Amniotic stem cell (primary cell): ENCODE measurements around the gene FGF3.

Source experiments
- DNase-seq: peaks from one replicate; lab custom pipeline; 2025; lab: John Stamatoyannopoulos, UW

FGF3 gene

DNA sequence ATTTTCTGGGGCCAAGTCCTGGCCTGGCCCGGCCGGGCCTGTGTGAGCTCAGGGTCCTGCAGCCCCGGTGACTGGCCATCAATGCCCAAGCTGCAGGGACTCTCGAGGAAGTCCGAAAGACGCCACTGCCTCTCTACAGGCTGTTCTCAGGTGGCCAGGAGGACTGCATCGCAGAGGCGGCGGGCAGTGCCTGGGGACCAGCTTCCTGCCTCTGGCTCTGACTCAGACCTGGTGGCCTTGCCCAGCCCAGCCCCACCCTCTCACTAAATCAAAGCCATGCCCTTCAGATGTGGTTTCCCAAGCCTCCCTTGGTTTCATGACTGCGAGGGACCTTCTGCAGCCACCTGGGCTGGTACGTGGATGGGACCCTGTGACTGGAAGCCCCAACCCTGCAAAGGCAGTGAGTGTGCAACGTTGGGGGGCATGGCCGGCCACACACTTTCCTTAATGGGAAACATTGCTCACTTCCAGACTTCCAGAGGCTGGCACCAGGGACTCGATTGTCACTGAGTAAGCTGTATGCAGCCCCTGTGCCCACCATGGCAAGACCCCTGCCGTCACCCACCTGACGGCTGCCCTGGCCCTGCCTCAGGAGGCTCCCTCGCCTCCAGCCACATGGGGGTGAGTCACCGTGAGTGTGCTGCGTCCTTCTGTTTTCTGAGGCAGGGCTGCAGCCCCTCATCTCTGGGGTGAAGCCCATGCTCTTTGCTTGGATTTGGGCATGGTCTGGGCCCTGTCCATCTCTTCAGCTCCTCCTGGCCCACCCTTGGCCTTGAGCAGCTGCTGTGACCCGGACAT lies 6.0 kb upstream of the FGF3 start:
- DNase-seq: no peak

DNA sequence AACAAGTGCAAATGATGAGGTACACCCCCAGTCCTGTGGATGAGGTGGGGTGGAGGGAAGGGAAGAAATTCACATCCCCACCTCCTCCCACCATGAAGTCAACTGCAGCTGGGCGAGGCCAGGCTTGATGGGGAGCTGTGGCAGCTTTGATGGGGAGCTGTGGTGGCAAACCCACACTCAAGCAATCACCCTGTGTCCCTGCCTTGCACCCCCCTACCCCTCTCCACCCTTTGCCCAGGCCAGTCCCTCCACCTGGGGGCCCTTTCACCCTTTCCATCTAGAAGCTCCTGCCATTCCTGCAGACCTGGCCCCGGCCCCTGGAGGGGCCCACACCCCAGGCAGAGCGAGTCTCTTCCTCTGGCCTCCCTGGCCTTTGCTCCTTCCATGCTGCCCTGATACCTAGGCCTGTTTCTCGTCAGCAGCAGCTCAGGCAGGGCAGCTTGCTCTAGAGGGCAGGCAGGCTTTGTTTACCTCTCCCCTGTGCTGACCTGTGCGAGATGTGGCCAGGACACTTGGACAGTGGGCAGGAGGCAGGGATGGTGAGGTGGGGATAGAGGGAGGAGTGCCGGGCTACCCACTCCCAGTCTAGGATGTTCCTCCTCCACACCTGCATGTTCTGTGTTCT lies 4.5 kb upstream of the FGF3 start:
- no peak for DNase-seq

DNA sequence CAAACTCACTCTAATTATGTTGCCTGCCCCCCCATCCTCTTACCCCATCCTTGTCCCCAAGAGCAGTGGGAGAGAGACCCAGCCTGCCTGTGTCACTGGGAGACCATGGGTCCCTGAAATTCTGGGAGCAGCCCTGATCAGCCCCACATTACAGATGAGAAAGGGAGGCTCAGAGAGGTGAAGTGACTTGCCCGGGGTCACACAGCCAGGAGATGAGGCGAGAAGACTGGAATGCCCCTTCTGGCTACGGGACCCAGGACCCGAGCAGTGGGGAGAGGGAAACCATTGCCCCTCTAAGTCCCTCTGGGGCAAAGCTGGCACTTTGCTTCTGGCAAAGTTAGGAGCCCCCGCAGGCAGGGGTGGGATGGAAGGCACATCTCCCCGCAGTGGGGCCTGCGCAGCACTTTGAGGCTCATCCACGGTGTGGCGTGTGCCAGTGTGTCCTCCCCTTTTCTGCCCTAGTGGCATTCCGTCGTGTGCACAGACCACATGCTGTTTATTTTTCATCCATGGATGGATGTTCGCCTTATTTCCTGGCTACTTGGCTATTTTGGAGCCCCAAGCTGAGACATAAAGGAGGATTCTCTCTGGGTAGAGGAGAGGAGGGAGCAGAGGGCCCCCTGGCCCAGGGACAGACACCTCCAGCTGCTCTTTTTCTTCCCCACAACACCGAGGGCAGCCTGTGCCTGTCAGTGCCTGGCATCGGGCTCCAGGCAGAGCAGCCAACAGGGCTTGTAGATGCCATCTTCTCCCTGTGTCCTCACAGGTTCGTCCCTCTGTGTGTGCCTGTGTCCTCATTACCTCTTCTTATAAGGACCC lies 3.7 kb upstream of the FGF3 start:
- no peak for DNase-seq

DNA sequence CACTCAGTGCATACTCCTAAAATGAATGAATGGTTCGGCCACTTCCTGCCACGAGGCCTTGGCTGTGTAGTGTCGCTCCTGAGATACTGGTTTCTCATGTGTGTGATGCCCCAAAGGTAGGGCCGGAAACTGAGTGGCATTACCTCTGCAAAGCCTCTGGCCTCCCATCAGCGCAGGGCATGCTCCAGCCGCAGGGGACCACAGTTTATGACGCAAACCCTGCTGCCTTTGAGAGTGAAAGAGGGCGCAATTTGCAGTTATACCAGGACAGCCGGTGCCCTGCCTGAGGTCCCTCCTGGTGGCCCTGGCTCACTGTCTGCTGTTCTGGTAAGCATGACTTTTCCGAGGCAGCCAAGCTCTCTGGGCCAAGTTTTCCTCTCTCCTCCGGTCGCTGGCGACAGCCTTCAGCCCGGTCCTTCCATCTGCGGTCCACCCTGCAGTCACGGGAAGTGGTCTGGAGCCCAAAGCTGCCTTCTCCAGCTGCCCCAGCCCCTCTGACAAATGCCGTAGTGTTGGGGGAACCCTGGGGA lies 2.4 kb upstream of the FGF3 start:
- no peak for DNase-seq

DNA sequence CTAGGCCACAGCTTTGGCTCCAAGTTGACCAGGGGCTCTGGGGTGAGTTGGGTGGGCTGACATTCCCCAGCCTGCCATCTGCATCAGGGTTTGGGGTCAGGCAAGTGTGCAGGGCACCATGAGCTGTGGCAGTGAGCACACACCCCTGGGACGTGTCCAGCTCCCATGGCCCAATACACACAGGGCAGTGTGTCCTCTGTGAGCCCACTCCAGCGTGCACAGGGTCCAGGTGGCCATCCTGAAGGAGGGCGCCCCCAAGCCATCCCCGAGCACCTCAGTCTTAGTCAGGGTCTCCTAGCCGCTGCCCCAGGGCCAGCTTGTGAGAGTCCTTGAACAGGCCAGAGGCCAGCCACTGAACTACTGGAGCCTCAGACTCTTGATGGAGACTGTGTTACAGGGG lies 1.2 kb upstream of the FGF3 start:
- DNase-seq: no peak

DNA sequence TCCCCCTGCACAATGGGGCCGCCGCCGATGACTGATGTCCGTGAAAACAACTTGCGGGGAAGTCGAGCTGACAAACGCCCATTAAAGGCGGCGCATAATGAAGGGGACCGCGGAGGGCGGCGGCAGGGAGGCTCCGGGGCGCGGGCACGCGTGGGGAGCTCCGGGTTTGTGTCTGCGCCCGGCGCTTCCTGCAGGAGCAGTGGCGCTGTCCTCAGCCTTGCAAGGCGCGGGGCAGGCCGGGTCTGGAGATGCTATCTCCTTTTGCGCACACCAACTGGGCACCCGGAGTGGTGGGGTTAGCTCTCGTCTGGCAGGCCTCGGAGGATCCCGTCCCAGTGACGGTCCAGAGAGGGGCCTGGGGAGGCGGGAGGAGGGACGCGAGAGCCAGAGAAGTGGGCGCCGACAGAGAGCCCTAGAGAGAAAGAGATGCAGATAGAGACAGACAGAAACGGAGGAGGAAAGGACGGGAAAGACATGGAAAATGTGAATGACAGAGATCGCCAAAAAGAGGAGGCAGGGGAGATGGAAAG lies 390 bp upstream of the FGF3 start:
- no peak for DNase-seq

DNA sequence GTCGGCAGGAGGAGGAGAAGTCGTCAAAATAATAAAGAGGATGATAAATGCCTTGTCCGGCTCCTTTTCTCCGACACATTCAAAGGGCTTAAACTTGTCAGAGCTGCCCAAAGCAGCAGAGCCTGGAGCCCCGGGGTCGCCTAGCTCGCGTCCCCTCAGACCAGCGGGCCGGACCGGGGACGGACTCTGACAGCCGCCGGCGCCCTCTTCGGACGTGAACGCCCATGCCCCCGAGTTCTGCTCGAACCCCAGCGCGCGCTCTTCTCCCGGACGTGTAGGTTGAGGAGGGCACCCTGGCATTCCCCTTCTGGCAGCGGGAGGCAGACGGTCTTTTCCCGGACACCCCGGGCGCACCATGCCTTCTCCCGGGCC lies 999 bp downstream of the FGF3 start:
- no peak for DNase-seq

DNA sequence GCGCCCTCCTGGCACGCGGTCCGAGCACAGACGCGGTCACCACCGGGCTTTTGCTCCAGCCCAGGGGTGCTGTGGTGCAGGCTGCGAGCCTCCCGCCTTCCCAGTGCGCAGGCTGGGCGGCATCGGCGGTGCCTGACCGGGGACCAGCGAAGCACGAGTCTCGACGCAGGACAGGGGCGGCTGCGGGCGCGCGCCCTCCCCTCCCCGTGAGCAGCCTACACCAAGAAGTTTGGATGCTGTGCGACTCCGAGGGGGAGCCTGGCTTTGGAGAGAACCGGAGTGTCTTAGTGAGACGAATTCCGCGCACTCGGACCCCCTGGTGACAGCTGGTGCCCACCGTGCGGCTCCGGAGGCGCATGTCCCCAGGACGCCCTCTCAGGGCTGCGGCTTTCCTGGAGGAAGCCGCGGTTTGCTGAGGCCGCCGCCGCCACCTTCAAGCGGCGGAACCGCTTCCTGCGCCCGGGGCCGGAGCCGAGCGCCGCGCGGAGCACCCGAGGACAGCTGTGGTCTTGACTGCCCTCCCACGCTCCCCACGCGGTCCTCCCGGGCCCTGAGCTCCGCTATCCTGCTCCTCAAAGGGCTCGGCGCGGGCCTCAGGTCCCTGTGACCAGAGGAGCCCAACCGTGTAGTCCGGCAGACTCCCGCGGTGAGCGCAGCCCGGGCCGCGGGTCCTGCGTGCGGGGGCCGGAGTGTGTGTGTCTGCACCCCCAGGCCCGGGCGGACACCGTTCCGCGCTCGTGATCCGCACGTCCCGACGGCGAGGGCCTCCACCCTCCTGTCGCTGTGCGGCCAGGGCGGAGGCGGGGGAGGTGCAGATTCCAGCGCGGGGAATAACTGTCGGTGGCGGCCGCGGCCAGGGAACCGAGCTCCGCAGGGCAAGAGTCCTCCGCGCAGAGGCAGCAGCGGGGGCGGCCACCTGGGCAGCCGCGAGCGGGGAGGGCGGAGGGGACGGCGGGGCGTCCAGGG lies 1.7 kb downstream of the FGF3 start:
- DNase-seq: no peak

DNA sequence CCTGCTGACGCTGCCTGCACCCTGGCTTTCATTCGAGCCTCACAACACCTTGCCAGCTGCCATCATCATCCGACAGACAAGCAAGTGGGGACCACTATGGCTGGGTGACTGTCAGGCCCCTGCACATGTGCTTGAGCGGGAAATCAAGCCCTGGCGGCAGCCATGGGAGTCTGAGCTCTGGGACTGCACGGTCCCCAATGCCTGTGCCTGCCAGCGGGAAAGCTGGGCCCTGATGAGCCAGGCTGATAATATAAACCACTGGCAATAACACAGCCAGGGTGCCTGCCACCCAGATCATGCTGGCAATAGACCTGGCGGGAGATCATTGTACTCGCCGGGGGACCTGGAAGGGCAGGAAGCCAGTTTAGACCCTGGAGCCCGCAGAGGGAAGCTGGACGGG lies 2.5 kb downstream of the FGF3 start:
- DNase-seq: no peak

DNA sequence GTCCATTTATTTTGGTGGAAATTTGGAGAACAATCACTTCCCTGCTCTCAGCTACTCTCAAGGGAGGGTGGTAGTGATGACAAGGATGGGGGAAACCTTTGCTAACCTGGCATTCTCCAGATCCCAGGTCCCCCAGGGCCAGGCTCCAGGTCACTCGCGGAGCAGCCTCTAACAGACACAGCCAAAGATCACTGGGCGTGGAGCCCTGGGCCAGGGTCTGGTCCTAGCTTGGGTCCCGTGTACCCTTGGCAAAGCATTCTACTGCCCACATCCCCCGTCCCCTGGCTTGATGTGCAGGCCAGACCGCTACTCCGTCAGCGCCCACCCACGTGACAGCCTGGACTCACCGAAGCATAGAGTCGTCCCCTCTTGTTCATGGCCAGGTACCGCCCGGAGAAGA lies 3.2 kb downstream of the FGF3 start:
- DNase-seq: no peak

DNA sequence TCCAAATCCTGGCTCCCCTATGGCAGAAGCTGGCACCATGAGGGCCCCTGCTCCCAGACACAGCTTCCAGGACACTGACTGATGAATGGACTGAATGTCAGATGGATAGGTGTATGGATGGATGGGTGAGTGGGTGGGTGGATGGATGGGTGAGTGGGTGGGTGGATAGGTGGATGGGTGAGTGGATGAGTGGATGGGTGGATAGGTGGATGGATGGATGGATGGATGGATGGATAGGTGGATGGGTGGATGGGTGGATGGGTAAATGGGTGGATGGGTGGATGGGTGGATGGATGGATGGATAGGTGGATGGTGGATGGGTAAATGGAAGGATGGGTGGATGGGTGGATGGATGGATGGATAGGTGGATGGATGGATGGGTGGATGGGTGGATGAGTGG lies 4.3 kb downstream of the FGF3 start:
- DNase-seq: no peak

DNA sequence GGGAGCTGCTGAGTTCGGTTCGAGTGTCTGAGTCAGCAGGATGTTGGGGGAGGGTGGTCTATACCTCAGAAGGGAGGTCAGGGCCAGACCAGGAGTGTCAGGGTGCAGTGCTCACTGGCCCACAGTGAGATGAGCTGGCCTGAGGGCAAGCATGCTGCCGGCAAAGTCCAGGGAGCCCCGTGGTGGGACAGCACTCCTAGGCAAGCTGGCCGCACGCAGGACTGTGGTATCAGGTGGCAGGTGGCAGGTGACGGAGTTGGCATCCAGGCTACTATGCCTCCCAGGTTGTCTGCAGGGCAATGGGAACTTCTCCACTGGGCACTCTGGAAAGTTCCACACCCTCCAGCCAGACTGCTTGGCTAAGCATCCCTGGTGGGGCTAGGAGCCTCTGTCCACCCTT lies 4.8 kb downstream of the FGF3 start:
- no peak for DNase-seq

DNA sequence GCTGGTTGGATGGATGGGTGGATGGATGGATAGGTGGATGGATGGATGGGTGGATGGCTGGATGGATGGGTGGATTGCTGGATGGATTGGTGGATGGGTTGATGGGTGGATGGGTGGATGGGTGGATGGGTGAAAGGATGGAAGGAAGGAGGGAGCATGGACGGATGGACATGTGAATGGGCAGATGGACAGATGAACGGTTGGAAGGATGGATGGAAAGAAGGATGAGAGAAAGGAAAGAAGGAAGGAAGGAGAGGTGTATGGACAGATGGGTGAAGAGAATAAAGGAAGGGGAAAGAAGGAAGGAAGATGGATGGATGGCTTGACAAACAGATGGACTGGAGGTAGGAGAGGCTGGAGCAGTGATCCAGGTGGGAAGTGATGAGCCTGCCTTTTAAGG lies 5.4 kb downstream of the FGF3 start:
- no peak for DNase-seq

DNA sequence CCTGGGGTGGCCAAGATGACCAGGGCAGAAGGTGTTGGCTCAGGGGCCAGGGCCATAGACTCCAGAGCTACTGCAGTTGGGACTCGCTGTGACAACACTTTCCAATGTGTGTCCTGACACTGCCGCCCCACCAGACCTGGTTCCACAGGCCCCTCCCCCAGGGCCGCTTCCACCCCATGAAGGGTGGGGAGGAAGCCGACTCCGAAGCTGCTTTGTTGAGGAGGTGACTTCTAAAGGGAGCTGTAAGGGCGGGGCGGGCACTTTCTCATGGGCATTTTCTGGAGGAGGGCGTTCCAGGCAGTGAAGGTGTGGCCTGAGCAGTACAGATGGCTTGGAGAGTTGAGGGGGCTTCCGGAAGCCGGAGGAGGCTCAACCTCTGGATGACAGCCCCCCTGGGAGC lies 6.3 kb downstream of the FGF3 start:
- no peak for DNase-seq

DNA sequence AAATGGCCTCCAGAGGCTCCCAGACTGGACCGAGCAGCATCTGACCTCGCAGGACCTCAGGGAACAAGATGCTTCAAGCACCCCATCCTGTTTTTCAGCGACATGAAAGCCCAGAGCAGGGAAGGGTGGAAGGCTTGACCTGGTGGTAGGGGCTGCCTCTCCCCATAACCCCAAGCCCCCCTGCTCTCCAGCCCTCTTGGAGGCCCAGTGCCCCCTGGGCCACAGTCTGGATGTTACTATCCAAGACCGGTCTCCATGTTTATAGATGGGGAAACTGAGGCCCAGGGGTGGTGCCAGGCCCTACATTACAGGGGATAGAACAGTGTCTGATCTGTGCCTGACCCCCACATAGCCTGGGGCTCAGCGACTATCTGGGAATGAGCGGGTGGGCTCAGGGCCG lies 7.0 kb downstream of the FGF3 start:
- no peak for DNase-seq

DNA sequence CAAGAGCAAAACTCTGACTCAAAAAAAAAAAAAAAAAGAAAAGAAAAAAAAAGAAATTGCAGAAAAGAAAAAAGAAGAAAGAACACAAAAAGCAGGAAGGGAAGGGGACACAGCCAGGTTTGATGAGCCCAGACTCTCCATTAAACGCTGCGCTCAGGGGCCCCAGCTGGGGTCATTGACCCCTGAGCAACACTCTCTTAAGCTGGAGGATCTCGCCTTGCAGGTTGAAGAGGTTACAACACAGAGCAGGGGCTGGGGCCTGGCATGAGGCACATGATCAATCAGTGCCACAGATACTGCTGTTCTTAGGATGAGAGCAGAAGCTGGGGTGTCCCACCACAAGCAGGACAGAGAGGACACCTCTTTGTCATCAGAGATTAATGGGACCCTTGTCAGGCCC lies 7.8 kb downstream of the FGF3 start:
- no peak for DNase-seq

DNA sequence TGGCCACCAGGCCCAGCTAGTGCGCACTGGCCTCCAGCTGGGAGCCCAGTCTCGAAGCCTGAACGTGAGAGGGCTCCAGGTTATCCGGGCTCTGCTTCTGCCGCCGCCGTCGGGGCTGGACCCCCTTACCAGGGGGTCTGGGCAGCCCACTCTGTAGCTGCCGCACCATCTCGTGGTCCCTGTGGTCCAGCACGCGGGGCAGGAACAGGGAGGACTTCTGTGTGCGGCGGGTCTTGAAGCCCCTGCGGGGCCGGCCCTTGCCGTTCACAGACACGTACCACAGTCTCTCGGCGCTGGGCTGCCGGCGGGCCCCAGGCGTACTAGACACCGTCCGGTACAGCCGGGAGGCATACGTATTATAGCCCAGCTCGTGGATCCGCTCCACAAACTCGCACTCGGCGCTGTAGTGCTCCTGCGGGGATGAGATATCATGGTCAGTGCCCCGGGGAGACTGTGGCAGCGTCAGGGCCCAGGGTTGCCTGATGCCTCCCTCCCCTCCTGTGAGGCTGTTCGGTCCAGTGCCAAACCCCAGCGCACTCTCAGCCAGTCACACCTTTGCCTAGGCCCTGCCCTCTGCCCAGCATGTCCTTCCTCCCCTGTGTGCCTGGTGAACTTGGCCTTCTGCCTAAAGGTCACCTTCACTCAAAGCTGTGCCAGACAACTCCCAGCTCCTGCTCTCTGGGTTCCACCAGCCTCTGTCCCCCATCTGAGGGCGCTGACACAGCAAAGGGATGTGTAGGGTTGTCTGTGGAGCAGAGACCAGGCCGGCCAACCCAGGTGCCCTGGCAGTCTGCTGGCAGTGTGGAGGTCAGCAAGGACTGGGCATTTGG lies 8.7 kb downstream of the FGF3 start:
- DNase-seq: no peak

DNA sequence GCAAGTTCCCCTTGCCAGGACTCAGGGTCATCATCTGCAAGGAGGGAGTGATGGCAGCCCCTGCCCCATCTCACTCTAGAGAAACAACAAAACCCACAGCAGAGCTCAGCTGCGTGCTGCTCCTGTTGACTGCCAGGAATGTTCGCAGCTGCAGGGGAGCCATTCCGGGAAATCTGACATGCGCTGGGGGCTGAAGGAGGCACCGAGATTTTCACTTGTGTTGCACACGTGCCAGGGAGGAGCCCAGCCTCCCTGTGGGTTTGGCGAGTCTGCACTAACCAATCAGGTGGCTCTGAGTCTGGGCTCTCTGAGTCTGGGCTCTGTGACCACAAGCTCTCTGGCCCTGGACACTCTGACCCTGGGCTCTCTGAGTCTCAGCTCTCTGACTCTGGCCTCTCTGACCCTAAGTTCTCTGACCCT lies 10.5 kb downstream of the FGF3 start:
- DNase-seq: no peak

DNA sequence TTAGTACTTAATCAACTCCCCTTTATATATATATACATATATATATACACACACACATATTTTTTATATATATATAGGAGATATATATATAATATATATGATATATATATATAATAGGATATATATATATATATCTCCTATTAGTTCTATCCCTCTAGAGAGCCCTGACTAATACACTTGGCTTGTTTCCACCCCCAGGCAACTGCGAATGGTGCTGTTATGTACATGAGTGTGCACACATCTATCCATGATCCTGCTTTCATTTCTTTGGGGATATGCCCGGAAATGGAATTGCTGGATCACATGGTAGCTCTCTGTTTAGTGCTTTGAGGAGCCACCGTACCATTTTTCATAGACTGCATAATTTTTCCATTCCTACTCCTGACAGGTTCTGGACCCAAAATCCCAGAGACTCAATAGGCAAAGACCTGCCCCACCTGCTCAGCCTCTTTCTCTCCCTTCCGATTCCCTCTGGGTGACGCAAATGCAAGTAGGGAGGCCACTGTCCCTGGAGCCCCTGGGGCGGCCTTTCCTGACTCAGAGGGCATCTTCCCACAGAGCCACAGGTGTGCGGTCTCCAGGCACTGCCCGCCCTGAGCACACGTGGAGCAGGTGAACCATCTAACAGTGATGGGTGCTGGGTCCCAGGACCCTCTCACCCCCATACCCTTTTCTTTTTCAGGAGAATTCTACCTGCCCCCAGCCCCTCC lies 12.0 kb downstream of the FGF3 start:
- no peak for DNase-seq
